Natural killer cell (primary cell): Measurements from ENCODE around the gene GDPD4. TPM values are rescaled to one million over a fixed set of nuclear protein-coding genes. Genes with fewer than 3 reads are reported as not detected.

Experiments
- ATAC-seq, 3 donors: fragments of 150-1000 bp in 2 of 3; fragments of 200-7000 bp in 1 of 3; cut with Tn5 transposase; 1 replicate in 1 of 3; 2 replicates in 2 of 3; pipeline ENCODE4 v1.10.0; 2021; ENCODE audit warnings: mild to moderate bottlenecking in 2 of 3, moderate library complexity in 2 of 3
- DNase-seq, 2 donors: peaks; one replicate each; pipeline versions ENCODE4 v3.0.0 to v3.0.0-alpha.2; 2013 to 2021; ENCODE audit warnings: mixed read lengths in 1 of 2
- H3K27ac ChIP-seq: one replicate; pipeline ENCODE4 v1.5.1; 2013; ENCODE audit warnings: mild to moderate bottlenecking, low read length
- H3K27me3 ChIP-seq: one replicate; pipeline ENCODE4 v1.6.1; 2013; ENCODE audit warnings: low read length; ENCODE audit not compliant: control insufficient read depth, insufficient read depth
- H3K36me3 ChIP-seq: one replicate; pipeline ENCODE4 v1.6.1; 2013; ENCODE audit warnings: low read length; ENCODE audit not compliant: control insufficient read depth, insufficient read depth
- H3K4me1 ChIP-seq: one replicate; pipeline ENCODE4 v1.6.1; 2013; ENCODE audit warnings: low read length; ENCODE audit not compliant: control insufficient read depth, insufficient read depth
- H3K4me3 ChIP-seq: one replicate; pipeline ENCODE4 v1.5.1; 2013; ENCODE audit warnings: low read length
- H3K9me3 ChIP-seq: one replicate; pipeline ENCODE4 v1.6.1; 2013; ENCODE audit warnings: low read length; ENCODE audit not compliant: control insufficient read depth, insufficient read depth
- H3K27ac Mint-ChIP-seq, 2 donors: one replicate each; pipeline ENCODE4 v1.8.0; 2022; ENCODE audit warnings: mild to moderate bottlenecking in 2 of 2, mixed read lengths in 2 of 2, moderate library complexity in 1 of 2
- H3K27me3 Mint-ChIP-seq, 2 donors: one replicate each; pipeline ENCODE4 v1.8.0; 2022; ENCODE audit warnings: low read depth in 2 of 2, mixed read lengths in 2 of 2
- H3K36me3 Mint-ChIP-seq: one replicate; pipeline ENCODE4 v1.8.0; 2022; ENCODE audit warnings: mixed read lengths
- H3K4me1 Mint-ChIP-seq, 2 donors: one replicate each; pipeline ENCODE4 v1.8.0; 2022; ENCODE audit warnings: mixed read lengths in 2 of 2
- H3K4me3 Mint-ChIP-seq: one replicate; pipeline ENCODE4 v1.8.0; 2022; ENCODE audit warnings: mild to moderate bottlenecking, moderate library complexity, mixed read lengths
- H3K9me3 Mint-ChIP-seq, 2 donors: one replicate each; pipeline ENCODE4 v1.8.0; 2022; ENCODE audit warnings: mixed read lengths in 2 of 2
- WGBS: methylation state at CpG from one replicate; pipeline ENCODE4 v1.1.7; 2013; ENCODE audit warnings: missing lambda C conversion rate; ENCODE audit not compliant: insufficient coverage; 5-methylcytosine and 5-hydroxymethylcytosine counted together
- intact Hi-C: fragments of 100-400 bp; cut with micrococcal nuclease; formaldehyde crosslinking; loops from one replicate; pipeline ENCODE4 v1.14.2; 2022
- total RNA-seq, 4 donors: library from RNA; stranded (reverse); fragments of 120-200 nt in 1 of 4; gene quantifications; one replicate each; pipeline versions ENCODE4 v1.2.3 to v1.2.4, GENCODE V29; 2013 to 2022
- TF ChIP-seq, protein P1 (sequence below): fragments of 200-600 bp; IDR thresholded peaks from one replicate; pipeline ENCODE4 v1.8.0; 2022; ENCODE audit warnings: antibody characterized with exemption

Gene GDPD4
- total RNA-seq, 3 donors from 2014 or later (not counting 1 experiment from before 2014, with no cell fraction given) = not detected

- Mint-ChIP-seq H3K9me3 (peaks cover 2 to 5% of the 10 kb centered on the region in 2 donors), H3K4me3 (no peak overlapping the region), H3K36me3 (no peaks in the 10 kb centered on the region), H3K27ac (no peak overlapping the region), H3K27me3 (peaks cover 14 to 28% of the 10 kb centered on the region in 2 donors), H3K4me1 (no peaks in the 10 kb centered on the region)
- no peaks in the 10 kb centered on the region for H3K9me3 ChIP-seq
- no CpG with 5 or more reads among the region's 1 CpG for WGBS
- intact Hi-C loops = no loop called here
- no peaks in the 10 kb centered on the region for H3K36me3 ChIP-seq
- H3K27me3 ChIP-seq = peaks cover 2% of the 10 kb centered on the region
- no peak overlapping the region for H3K4me3 ChIP-seq
- DNase-seq (no peak), ATAC-seq (no peak)
- no peaks in the 10 kb centered on the region for H3K4me1 ChIP-seq
- H3K27ac ChIP-seq = no peak overlapping the region
- TF ChIP-seq, protein P1, sequence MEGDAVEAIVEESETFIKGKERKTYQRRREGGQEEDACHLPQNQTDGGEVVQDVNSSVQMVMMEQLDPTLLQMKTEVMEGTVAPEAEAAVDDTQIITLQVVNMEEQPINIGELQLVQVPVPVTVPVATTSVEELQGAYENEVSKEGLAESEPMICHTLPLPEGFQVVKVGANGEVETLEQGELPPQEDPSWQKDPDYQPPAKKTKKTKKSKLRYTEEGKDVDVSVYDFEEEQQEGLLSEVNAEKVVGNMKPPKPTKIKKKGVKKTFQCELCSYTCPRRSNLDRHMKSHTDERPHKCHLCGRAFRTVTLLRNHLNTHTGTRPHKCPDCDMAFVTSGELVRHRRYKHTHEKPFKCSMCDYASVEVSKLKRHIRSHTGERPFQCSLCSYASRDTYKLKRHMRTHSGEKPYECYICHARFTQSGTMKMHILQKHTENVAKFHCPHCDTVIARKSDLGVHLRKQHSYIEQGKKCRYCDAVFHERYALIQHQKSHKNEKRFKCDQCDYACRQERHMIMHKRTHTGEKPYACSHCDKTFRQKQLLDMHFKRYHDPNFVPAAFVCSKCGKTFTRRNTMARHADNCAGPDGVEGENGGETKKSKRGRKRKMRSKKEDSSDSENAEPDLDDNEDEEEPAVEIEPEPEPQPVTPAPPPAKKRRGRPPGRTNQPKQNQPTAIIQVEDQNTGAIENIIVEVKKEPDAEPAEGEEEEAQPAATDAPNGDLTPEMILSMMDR = no peak
These were observed 34.7 kb downstream of the GDPD4 start for GRCh38 chr11:77266766-77267165.

- Mint-ChIP-seq H3K9me3 (peaks cover 2 to 5% of the 10 kb centered on the region in 2 donors), H3K36me3 (no peaks in the 10 kb centered on the region), H3K4me3 (no peak overlapping the region), H3K4me1 (no peaks in the 10 kb centered on the region), H3K27me3 (peaks cover 11 to 13% of the 10 kb centered on the region in 2 donors), H3K27ac (no peak overlapping the region)
- H3K36me3 ChIP-seq = no peaks in the 10 kb centered on the region
- H3K27ac ChIP-seq = no peak overlapping the region
- TF ChIP-seq, protein P1 = no peak
- ATAC-seq (no peak), DNase-seq (no peak)
- H3K4me1 ChIP-seq = no peaks in the 10 kb centered on the region
- H3K27me3 ChIP-seq = peaks cover 8% of the 10 kb centered on the region
- intact Hi-C loops = no loop called here
- H3K9me3 ChIP-seq = no peaks in the 10 kb centered on the region
- no peak overlapping the region for H3K4me3 ChIP-seq
These were observed 38.7 kb downstream of the GDPD4 start for GRCh38 chr11:77262803-77263202.

DNA sequence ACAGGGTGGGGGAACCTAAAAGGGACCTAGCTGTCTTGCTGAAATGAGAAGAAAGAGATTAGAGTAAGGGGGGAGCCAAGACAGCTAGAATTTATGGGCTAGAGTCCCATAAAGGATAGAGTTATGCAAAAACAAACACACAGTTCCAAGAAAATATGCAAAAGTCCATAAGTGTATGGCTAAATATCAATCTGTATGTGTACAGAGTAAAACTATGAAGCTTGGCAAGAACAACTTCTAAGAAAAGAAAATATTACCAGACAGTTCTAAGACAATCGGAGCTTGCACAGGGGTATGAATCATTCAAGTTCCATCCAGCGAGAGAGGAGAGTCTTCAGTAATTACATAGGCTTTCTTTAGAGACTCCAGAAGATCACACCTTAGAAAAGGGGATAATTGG lies 41.8 kb downstream of the GDPD4 start:
- H3K27ac ChIP-seq = no peak overlapping the region
- no peaks in the 10 kb centered on the region for H3K36me3 ChIP-seq
- peaks cover 8% of the 10 kb centered on the region for H3K27me3 ChIP-seq
- no peaks in the 10 kb centered on the region for H3K36me3 Mint-ChIP-seq
- 90% methylated on average over 2 of the region's 2 CpGs for WGBS
- no peaks in the 10 kb centered on the region for H3K9me3 ChIP-seq
- TF ChIP-seq, protein P1 = no peak
- intact Hi-C loops = no loop called here
- no peak overlapping the region for H3K4me3 Mint-ChIP-seq
- H3K27me3 Mint-ChIP-seq = peaks cover 14 to 15% of the 10 kb centered on the region in 2 donors
- ATAC-seq (no peak), DNase-seq (no peak)
- no peaks in the 10 kb centered on the region for H3K4me1 Mint-ChIP-seq
- H3K9me3 Mint-ChIP-seq = peaks cover 2 to 5% of the 10 kb centered on the region in 2 donors
- H3K27ac Mint-ChIP-seq = no peak overlapping the region
- H3K4me1 ChIP-seq = no peaks in the 10 kb centered on the region
- no peak overlapping the region for H3K4me3 ChIP-seq

- Histone ChIP-seq H3K9me3 (no peaks in the 10 kb centered on the region), H3K4me3 (no peak overlapping the region), H3K27me3 (no peaks in the 10 kb centered on the region), H3K36me3 (no peaks in the 10 kb centered on the region), H3K27ac (no peak overlapping the region), H3K4me1 (no peaks in the 10 kb centered on the region)
- H3K4me1 Mint-ChIP-seq = no peaks in the 10 kb centered on the region
- ATAC-seq (no peak), DNase-seq (no peak)
- no peak overlapping the region for H3K4me3 Mint-ChIP-seq
- peaks cover 2 to 6% of the 10 kb centered on the region in 2 donors for H3K27me3 Mint-ChIP-seq
- peaks cover 7% of the 10 kb centered on the region for H3K36me3 Mint-ChIP-seq
- TF ChIP-seq, protein P1 = no peak
- WGBS = 43% methylated on average over 1 of the region's 1 CpG
- intact Hi-C loops = no loop called here
- no peaks in the 10 kb centered on the region for H3K9me3 Mint-ChIP-seq
- no peak overlapping the region for H3K27ac Mint-ChIP-seq
These were observed 47.8 kb downstream of the GDPD4 start for GRCh38 chr11:77253690-77254089.
